GM23338 (cell line): ENCODE data around the gene RPTOR. TPM values are rescaled to one million over a fixed set of nuclear protein-coding genes. Genes with fewer than 3 reads are reported as not detected.

Source experiments
- ATAC-seq: fragments of 200-7000 bp; cut with Tn5 transposase; 3 replicates; pipeline ENCODE4 v1.9.1; 2020
- DNase-seq: peaks from one replicate; pipeline ENCODE4 v3.0.0-alpha.2; 2015; ENCODE audit warnings: low spot score
- H2AFZ ChIP-seq: fragments of 200-600 bp; sonication (generic); 2 replicates; pipeline ENCODE4 v1.8.0; 2016; ENCODE audit warnings: antibody characterized with exemption, mild to moderate bottlenecking, moderate library complexity
- H3F3A ChIP-seq: fragments of 200-600 bp; sonication (generic); replicated peaks from 2 replicates; pipeline ENCODE4 v1.8.0; 2017; ENCODE audit warnings: antibody characterized with exemption, mixed run types, low read depth
- H3K27ac ChIP-seq: fragments of 200-600 bp; sonication (generic); 2 replicates; pipeline ENCODE4 v1.6.1; 2016; ENCODE audit warnings: low read depth
- H3K27me3 ChIP-seq: fragments of 200-600 bp; sonication (generic); 2 replicates; pipeline ENCODE4 v1.8.0; 2016; ENCODE audit warnings: mild to moderate bottlenecking, mixed run types, moderate library complexity; ENCODE audit not compliant: insufficient read depth
- H3K36me3 ChIP-seq: fragments of 200-600 bp; sonication (generic); 2 replicates; pipeline ENCODE4 v1.8.0; 2016; ENCODE audit warnings: mild to moderate bottlenecking; ENCODE audit not compliant: insufficient read depth
- H3K4me1 ChIP-seq: fragments of 200-600 bp; sonication (generic); 2 replicates; pipeline ENCODE4 v1.8.0; 2016; ENCODE audit warnings: mild to moderate bottlenecking, moderate library complexity; ENCODE audit not compliant: insufficient read depth
- H3K4me2 ChIP-seq: fragments of 200-600 bp; sonication (generic); 2 replicates; pipeline ENCODE4 v1.7.1; 2017; ENCODE audit warnings: mixed run types
- H3K4me3 ChIP-seq: fragments of 200-600 bp; sonication (generic); 2 replicates; pipeline ENCODE4 v1.6.1; 2016; ENCODE audit warnings: mixed run types
- H3K79me2 ChIP-seq: fragments of 200-600 bp; sonication (generic); replicated peaks from 2 replicates; pipeline ENCODE4 v1.8.0; 2017; ENCODE audit warnings: mild to moderate bottlenecking; ENCODE audit not compliant: insufficient read depth
- H3K9me2 ChIP-seq: fragments of 200-600 bp; sonication (generic); 2 replicates; pipeline ENCODE4 v1.8.0; 2017; ENCODE audit not compliant: insufficient read depth
- H4K20me1 ChIP-seq: fragments of 200-600 bp; sonication (generic); replicated peaks from 2 replicates; pipeline ENCODE4 v1.8.0; 2017; ENCODE audit warnings: mild to moderate bottlenecking; ENCODE audit not compliant: insufficient read depth
- H3K27ac Mint-ChIP-seq: 2 replicates; pipeline ENCODE4 v1.8.0; 2020; ENCODE audit warnings: inconsistent platforms, mild to moderate bottlenecking, moderate library complexity, mixed read lengths
- H3K27me3 Mint-ChIP-seq: 3 replicates; pipeline ENCODE4 v1.8.0; 2022; ENCODE audit warnings: low read depth, mild to moderate bottlenecking, moderate library complexity, mixed read lengths, inconsistent platforms; ENCODE audit not compliant: insufficient read depth, poor library complexity
- H3K36me3 Mint-ChIP-seq: 3 replicates; pipeline ENCODE4 v1.8.0; 2021; ENCODE audit warnings: low read depth, mild to moderate bottlenecking, inconsistent platforms, moderate library complexity, mixed read lengths
- H3K4me1 Mint-ChIP-seq: 3 replicates; pipeline ENCODE4 v1.8.0; 2020; ENCODE audit warnings: mild to moderate bottlenecking, inconsistent platforms, mixed read lengths
- H3K4me3 Mint-ChIP-seq: 3 replicates; pipeline ENCODE4 v1.8.0; 2021; ENCODE audit warnings: moderate library complexity, mild to moderate bottlenecking, inconsistent platforms, mixed read lengths
- H3K9me3 Mint-ChIP-seq: 3 replicates; pipeline ENCODE4 v1.8.0; 2020; ENCODE audit warnings: moderate library complexity, mild to moderate bottlenecking, inconsistent platforms, mixed read lengths
- CREB1 ChIP-seq: fragments of 250-450 bp; sonication (Bioruptor Pico); IDR thresholded peaks from 2 replicates; pipeline ENCODE4 v1.5.0; 2020; ENCODE audit warnings: low read depth, mild to moderate bottlenecking, moderate library complexity
- EZH2phosphoT487 ChIP-seq: fragments of 200-600 bp; sonication (generic); IDR thresholded peaks from one replicate; pipeline ENCODE4 v1.8.1; 2018; ENCODE audit warnings: antibody characterized with exemption; ENCODE audit not compliant: unreplicated experiment
- JUNB ChIP-seq: IDR thresholded peaks from one replicate; pipeline ENCODE4 v1.6.1; 2016; ENCODE audit warnings: antibody characterized with exemption; ENCODE audit not compliant: unreplicated experiment
- NANOG ChIP-seq: IDR thresholded peaks from 2 replicates; pipeline ENCODE4 v1.6.1; 2016; ENCODE audit warnings: antibody characterized with exemption, borderline replicate concordance
- POLR2AphosphoS5 ChIP-seq: IDR thresholded peaks from 2 replicates; pipeline ENCODE4 v1.6.1; 2016; ENCODE audit warnings: antibody characterized with exemption, low read depth
- REST ChIP-seq: IDR thresholded peaks from one replicate; pipeline ENCODE4 v1.6.1; 2018; ENCODE audit warnings: antibody characterized with exemption; ENCODE audit not compliant: unreplicated experiment
- STAT1 ChIP-seq: IDR thresholded peaks from one replicate; pipeline ENCODE4 v1.6.1; 2016; ENCODE audit warnings: antibody characterized with exemption; ENCODE audit not compliant: unreplicated experiment
- ZNF114 ChIP-seq: fragments of 250-450 bp; sonication (Bioruptor Pico); IDR thresholded peaks from 2 replicates; pipeline ENCODE4 v1.5.0; 2020; ENCODE audit warnings: mild to moderate bottlenecking, moderate library complexity
- ZNF462 ChIP-seq: fragments of 250-450 bp; sonication (Bioruptor Pico); IDR thresholded peaks from 2 replicates; pipeline ENCODE4 v1.5.0; 2020; ENCODE audit warnings: mild to moderate bottlenecking, moderate library complexity
- polyA plus RNA-seq: library from polyadenylated mRNA; unstranded; fragments of >200 nt; fragmentation: Nextera tagmentation; extraction: Ambion mirVana; gene quantifications from 2 replicates; pipeline ENCODE4 v1.2.1, GENCODE V29; 2016
- total RNA-seq: library from RNA; depleted of rRNA; stranded (reverse); fragments of >200 nt; shearing (Covaris generic); gene quantifications from 2 replicates; pipeline ENCODE4 v1.2.3, GENCODE V29; 2014
- TF ChIP-seq, protein P1 (sequence below): IDR thresholded peaks from 2 replicates; pipeline ENCODE4 v1.6.1; 2016; ENCODE audit warnings: antibody characterized with exemption

The RPTOR gene
- total and polyA plus RNA-seq, 2 experiments from 2014 or later = 9.5 to 38.0 TPM

DNA sequence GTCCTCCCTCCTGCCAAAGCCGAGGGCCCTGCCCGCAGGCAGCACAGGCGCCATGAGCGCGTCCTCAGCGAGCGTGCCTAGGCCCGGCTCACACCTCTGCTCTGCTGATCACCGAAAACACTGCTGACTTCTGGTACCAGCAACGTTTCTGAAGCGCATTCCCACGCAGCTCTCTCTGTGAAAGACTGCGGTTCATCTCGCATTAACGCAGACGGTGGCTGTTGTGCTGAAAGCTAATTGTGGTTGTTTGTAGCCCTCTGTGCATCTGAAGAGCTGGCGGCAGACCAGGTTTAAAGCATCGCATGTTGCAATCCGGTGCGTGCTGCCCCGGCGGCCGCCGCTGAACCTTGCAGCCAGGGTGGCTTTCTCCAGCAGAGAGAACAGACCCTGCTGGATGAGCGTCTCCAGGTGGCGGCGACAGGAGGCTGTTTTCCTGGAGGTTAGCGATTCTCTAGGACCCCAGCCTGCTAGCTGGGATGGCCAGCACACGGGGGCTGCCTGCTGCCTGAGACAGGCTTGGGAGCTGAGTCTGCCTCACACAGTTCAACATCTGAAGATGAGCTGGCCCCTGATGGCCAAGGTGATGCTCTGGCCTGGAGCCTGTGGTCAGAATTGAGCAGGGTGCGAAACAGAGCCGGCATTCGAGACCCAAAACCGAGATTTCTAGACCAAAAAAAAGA, 397.2 kb downstream of the RPTOR start (continued):
- TF ChIP-seq, protein P1, sequence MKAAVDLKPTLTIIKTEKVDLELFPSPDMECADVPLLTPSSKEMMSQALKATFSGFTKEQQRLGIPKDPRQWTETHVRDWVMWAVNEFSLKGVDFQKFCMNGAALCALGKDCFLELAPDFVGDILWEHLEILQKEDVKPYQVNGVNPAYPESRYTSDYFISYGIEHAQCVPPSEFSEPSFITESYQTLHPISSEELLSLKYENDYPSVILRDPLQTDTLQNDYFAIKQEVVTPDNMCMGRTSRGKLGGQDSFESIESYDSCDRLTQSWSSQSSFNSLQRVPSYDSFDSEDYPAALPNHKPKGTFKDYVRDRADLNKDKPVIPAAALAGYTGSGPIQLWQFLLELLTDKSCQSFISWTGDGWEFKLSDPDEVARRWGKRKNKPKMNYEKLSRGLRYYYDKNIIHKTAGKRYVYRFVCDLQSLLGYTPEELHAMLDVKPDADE = no peak
- TF ChIP-seq EZH2phosphoT487 (no peak), REST (no peak), ZNF114 (CRISPR knock-in tag) (no peak), JUNB (no peak)

GRCh38 chr17:80942423-80943345, 398.0 kb downstream of the RPTOR start:
- ATAC-seq = no peak
- H3K27ac ChIP-seq = no peak overlapping the region

More at GRCh38 chr17:80942423-80943345, 398.0 kb downstream of the RPTOR start:
- H3K4me2 ChIP-seq = no peak overlapping the region
- no peak overlapping the region for H3K27ac Mint-ChIP-seq
- H3K36me3 ChIP-seq = peaks cover 3% of the 10 kb centered on the region; the same call in 1 of the 2 replicates
- H3K9me2 ChIP-seq = no peaks in the 10 kb centered on the region
- H3K27me3 Mint-ChIP-seq = peaks cover 16% of the 10 kb centered on the region
- no peak overlapping the region for H3K4me3 ChIP-seq
- no peaks in the 10 kb centered on the region for H3K79me2 ChIP-seq
- H3K27me3 ChIP-seq = no peaks in the 10 kb centered on the region
- H3K4me1 ChIP-seq = no peaks in the 10 kb centered on the region
- no peak overlapping the region for H2AFZ ChIP-seq
- DNase-seq = no peak
- no peak overlapping the region for H3K4me3 Mint-ChIP-seq
- peaks cover 4% of the 10 kb centered on the region; the same call in 1 of the 2 replicates for H4K20me1 ChIP-seq
- H3K4me1 Mint-ChIP-seq = peaks cover 9% of the 10 kb centered on the region
- H3F3A ChIP-seq = no peaks in the 10 kb centered on the region
- TF ChIP-seq EZH2phosphoT487 (no peak), NANOG (no peak), ZNF462 (CRISPR knock-in tag) (no peak), POLR2AphosphoS5 (no peak), JUNB (no peak), ZNF114 (CRISPR knock-in tag) (no peak), CREB1 (no peak), STAT1 (no peak)
- H3K36me3 Mint-ChIP-seq = peaks cover 18% of the 10 kb centered on the region
- no peaks in the 10 kb centered on the region; the same call in 2 of the 3 replicates for H3K9me3 Mint-ChIP-seq
